SKM-1 (cell line): ENCODE data around the gene TTLL9.
A peak's percentile ranks its signal among the peaks of the same experiment; 100 is the strongest.
"Not testable (repeated sequence)": the region's sequence is repeated elsewhere in the genome, so short reads cannot be mapped to it uniquely, and the experiment has no call there.

Experiments used
- DNase-seq: peaks from one replicate; lab custom pipeline; 2025; ENCODE audit not compliant: unreplicated experiment; lab: John Stamatoyannopoulos, UW

Gene TTLL9

GRCh38 chr20:31869942-31870725 is at the start of gene TTLL9, which contains the start of gene DUSP15:
Gene TTLL9, plus strand, starts transcription at chr20:31870634. Its CDS starts 493 bp downstream, at chr20:31871127.
Gene DUSP15, minus strand, starts transcription at chr20:31870527. Its CDS starts 190 bp downstream, at chr20:31870337.
- DNase-seq = no peak

GRCh38 chr20:31821427-31821826 is 49.0 kb upstream of the TTLL9 start:
- DNase-seq = no peak

DNA sequence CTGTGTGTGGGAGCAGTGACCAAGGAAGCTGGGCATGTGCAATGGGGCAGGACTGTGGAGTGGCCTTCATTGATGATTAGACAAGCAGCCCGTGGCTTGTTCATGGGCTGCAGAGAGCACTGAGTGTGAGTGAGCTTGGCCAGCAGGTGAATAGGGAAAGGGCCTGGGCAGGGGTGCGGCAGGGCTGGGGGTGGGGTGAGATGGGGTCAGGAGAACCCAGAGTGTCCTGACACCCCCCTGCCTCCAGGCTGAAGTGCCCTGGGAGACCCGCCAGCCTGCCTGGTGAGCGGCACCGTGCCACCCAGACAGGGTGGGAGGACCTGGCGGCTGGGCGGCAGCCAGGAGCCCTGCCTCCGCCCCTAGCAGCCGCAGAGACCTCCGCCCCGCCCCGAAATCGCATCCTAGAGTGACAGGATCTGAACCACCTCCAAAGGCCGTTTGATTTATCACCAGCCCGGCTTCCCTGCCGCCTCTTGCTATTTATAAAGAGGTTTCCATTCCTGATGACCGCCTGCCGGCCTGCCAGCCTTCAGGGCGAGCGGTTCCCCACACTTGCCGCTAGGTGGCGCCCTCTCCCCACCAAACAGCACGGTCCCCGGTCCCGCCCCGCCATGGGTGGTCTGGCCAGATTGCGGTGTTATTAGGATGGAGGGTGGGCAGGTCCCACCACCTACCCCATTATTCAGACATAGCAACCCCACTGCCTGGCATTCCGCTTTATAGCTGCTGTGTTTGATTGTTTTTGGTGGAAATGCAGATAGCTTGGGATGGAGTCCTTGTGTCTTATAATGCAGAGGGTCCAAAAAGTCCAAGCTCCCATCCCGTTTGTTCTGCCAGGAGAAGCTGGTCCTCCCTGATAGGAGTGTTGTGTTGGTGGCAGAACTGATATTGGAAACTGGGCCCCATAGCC is 47.8 kb upstream of the TTLL9 start:
- DNase-seq = no peak

DNA sequence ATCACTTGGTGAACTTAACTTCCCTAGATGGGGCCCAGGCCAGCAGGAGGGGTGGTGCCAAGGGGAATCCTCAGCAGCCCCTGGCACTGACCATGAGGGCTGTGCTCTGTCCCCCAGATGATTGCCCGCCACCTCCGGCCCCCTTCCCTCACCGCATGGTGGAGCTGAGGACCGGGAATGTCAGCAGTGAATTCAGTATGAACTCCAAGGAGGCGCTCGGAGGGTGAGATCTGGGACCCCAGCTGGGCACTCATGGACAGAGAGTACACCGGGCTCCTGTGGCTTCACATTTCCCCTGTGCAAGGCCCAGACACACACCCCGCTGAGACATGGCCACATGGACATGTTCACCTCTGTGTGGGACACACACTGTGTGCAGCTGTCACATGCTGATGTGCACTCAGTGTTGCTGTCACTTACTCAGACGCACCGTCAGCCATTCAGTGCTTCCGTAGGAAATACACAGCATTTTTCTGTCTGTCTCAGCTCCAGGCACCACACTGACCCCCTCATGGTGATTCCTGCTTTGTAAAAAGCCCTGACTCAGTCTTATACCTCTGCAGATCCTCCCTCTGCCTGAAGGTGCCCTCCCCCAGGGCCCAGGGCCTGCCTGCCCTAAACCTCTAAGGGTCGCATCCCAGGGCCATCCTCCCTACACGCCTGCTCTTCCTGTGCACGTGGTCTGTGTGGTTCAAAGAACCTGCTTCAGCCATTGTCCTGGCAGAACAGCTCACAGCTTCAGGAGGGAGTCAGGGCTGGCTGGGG is 46.9 kb upstream of the TTLL9 start:
- DNase-seq = no peak

- DNase-seq = no peak
These were observed 46.3 kb upstream of the TTLL9 start for GRCh38 chr20:31824125-31824485.

DNA sequence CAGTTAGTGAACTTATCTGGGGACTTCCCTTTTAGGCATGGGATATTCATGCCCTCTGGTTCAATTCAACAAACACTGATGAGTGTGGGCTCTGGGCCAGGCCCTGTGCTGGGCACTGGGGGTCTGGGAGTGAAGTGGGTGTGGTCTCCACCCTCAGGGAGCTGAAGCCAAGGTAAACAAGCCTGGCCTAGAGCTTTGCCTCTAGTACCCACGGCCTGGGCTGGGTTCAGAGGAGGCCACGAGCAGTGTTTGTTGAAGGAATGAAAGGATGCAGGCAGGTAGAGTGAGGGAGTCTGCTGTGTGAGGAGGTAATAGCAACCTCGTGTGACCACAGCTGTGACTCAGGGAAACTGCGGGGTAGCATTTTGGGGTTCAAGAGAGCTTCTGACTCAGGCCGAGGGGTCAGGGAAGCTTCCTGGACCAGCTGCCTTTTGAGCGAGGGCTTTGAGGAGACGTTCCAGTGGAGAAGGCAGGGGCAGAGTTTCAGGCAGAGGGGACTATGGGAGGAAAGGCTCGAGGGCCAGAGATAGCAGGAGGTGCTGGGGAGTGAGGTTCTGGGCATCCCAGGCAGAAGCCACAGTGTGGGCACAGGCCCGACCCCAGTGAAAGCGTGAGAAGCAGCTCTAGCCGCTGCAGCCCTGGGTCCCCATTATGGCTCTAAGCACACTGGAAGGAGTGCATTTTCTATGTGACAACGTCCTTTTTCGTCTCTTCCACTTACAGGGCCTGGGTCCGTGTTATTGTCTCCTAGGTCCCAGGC is 45.7 kb upstream of the TTLL9 start:
- no peak for DNase-seq

- DNase-seq = no peak
These were observed 44.4 kb upstream of the TTLL9 start for GRCh38 chr20:31826074-31826473.

DNA sequence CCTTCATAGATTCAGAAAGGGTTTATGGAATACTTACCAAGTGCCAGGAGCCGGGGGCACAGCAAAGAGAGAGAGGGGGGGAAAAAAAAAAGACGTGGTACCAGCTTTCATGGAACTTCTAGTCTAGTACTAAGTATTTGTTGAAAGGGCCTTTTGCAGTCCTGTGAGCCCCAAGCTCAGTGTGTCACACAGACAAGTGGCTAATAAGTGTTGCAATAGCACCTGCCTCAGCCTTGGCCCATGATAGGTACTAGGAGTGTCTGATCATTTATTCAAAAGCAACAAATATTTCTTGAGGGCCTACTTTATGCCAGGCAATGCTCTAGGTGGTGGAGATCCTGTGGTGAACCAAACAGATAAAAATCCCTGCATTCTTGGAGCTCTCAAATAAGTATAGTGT is 43.4 kb upstream of the TTLL9 start:
- DNase-seq = no peak

DNA sequence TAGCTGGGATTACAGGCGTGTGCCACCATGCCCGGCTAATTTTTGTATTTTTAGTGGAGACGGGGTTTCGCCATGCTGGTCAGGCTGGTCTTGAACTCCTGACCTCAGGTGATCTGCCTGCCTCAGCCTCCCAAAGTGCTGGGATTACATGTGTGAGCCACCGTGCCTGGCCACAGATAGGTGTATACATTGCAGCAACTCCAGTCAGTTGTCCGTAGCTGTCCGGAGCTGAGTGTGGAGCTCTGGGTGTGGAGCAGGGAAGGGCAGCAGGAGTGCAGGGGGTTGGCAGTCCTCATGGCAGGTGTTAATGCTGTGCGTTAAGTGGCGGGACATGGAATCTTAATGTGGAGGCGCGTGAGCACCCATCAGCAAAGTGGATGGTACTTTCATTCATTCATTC is 42.4 kb upstream of the TTLL9 start:
- DNase-seq = not testable (repeated sequence)

GRCh38 chr20:31829731-31830130 is 40.7 kb upstream of the TTLL9 start:
- no peak for DNase-seq

DNA sequence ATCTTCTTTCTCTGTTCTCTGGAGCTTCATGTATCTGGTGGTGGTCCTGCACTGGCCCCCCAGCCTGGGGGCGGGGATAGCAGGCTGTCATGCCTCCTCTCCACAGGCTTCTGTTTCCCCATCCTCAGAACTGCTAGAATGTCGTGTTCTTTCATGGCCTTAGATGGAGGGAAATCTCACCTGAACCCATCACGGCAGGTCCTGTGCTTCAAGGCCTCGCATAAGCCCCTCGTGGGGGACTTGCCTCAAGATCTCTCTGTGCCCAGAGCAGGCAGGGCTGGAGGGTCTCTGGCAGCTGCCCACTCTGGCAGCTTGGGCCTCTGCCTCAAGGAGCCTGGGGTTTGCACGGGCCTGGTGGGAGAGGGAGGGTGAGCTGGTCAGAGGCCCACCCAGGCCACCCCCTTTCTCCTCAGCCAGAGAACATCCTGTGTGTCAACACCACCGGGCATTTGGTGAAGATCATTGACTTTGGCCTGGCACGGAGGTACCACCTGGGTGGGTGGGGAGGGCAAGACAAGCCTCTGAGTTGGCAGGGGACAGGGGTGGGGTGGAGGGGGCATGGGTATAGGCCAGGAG is 39.9 kb upstream of the TTLL9 start:
- no peak for DNase-seq

DNA sequence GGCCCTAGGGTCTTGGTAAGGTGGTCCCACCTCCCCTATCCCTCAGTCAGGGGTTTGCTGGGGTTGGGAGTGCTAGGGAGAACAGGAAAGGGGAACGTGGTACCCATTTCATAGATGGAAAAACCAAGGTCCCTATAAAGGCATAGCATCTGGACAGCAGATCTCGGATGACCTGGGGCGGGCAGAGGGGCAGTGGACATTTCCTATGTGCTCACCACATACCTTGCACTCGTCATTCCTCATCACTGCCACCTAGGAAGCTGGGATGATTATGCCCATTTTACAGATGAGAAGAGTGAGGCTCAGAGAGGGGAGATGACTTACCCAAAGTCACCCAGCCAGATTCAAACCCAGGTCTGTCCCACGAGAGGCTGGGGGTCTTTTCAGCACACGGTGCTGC is 39.2 kb upstream of the TTLL9 start:
- DNase-seq = no peak

- DNase-seq = no peak
These were observed 38.6 kb upstream of the TTLL9 start for GRCh38 chr20:31831771-31832306.

- DNase-seq = no peak
These were observed 37.1 kb upstream of the TTLL9 start for GRCh38 chr20:31833130-31833930.

- no peak for DNase-seq
These were observed 36.4 kb upstream of the TTLL9 start for GRCh38 chr20:31833931-31834521.

- DNase-seq = no peak
These were observed 34.9 kb upstream of the TTLL9 start for GRCh38 chr20:31835554-31835953.

DNA sequence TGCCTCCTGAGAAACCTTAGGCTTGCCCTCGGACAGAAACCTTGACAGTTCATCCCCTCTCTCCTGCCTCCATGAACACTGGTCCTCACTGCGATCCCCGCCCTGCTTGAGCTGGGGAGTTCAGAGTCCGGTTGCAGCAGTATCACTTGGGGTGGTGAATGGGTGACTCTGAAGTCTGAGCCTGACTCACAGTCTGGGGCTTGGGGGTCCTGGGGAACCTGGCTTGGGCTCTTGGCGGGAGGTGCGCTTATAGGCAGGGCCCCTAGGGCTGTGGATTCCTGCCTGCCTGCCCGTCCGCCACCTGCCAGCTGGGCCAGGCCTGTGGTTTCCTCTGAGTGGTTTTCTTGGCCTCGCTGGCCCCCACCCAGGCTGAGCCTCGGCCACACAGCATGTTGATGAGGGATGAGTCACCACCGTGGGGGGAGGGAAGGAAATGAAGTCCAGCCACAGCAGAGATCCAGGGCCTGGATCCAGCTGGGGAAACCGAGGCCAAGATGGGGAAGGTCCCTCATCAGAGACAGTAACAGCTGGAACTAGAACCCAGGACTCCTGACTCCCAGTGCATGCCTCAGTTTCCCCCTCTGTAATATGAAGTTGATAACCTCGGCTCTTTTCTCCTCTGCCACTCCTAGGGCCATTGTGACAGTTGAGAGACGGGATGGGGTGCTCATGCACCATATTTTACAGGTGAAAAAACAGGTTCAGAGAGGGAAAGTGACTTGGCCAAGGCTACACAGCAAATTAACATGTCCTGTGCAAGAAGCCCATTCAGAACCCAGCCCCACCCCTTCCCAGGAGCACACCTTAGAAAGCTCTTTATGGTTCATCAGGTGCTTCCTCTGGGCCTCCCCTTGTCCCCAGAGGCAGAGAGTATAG is 34.2 kb upstream of the TTLL9 start:
- DNase-seq = peak; percentile 57
